ENCODE data around the gene ARL6IP4. TPM values are rescaled to one million over a fixed set of nuclear protein-coding genes. Genes with fewer than 3 reads are reported as not detected.

Gene ARL6IP4
- total RNA-seq, 1 experiment from 2014 or later: 347 TPM

GRCh38 chr12:122987086-122987951 lies 6.8 kb downstream of the ARL6IP4 start:
- no peak for DNase-seq (ENCODE audit: low spot score)
- in situ Hi-C loops (cut with HindIII; ENCODE audit: low sequenced_read_pairs): no loop called here

- DNase-seq (ENCODE audit: low spot score): no peak
- in situ Hi-C loops (cut with HindIII; ENCODE audit: low sequenced_read_pairs): no loop called here
Measured at GRCh38 chr12:122988036-122988435, 7.6 kb downstream of the ARL6IP4 start.

GRCh38 chr12:122988612-122989212 lies 8.2 kb downstream of the ARL6IP4 start:
- in situ Hi-C loops (cut with HindIII; ENCODE audit: low sequenced_read_pairs): no loop called here
- DNase-seq (ENCODE audit: low spot score): no peak

GRCh38 chr12:122989225-122989839 lies 8.9 kb downstream of the ARL6IP4 start:
- in situ Hi-C loops (cut with HindIII; ENCODE audit: low sequenced_read_pairs): no loop called here
- DNase-seq (ENCODE audit: low spot score): no peak

- in situ Hi-C loops (cut with HindIII; ENCODE audit: low sequenced_read_pairs): no loop called here
Measured at GRCh38 chr12:122989874-122990419, 9.5 kb downstream of the ARL6IP4 start.

GRCh38 chr12:122990561-122990960 lies 10.1 kb downstream of the ARL6IP4 start:
- no peak for DNase-seq (ENCODE audit: low spot score)
- in situ Hi-C loops (cut with HindIII; ENCODE audit: low sequenced_read_pairs): no loop called here

More at GRCh38 chr12:122989874-122990419, 9.5 kb downstream of the ARL6IP4 start:
- no peak for DNase-seq (ENCODE audit: low spot score)

- in situ Hi-C loops (cut with HindIII; ENCODE audit: low sequenced_read_pairs): no loop called here
- no peak for DNase-seq (ENCODE audit: low spot score)
Measured at GRCh38 chr12:122990961-122991622, 10.6 kb downstream of the ARL6IP4 start.

- in situ Hi-C loops (cut with HindIII; ENCODE audit: low sequenced_read_pairs): no loop called here
- no peak for DNase-seq (ENCODE audit: low spot score)
Measured at GRCh38 chr12:122991623-122992275, 11.3 kb downstream of the ARL6IP4 start.

- no peak for DNase-seq (ENCODE audit: low spot score)
- in situ Hi-C loops (cut with HindIII; ENCODE audit: low sequenced_read_pairs): no loop called here
Measured at GRCh38 chr12:122992386-122992785, 11.9 kb downstream of the ARL6IP4 start.

- in situ Hi-C loops (cut with HindIII; ENCODE audit: low sequenced_read_pairs): no loop called here
- no peak for DNase-seq (ENCODE audit: low spot score)
Measured at GRCh38 chr12:122994140-122994675, 13.7 kb downstream of the ARL6IP4 start.

GRCh38 chr12:122994781-122995502 lies 14.5 kb downstream of the ARL6IP4 start:
- no peak for DNase-seq (ENCODE audit: low spot score)
- in situ Hi-C loops (cut with HindIII; ENCODE audit: low sequenced_read_pairs): no loop called here

GRCh38 chr12:122995503-122996187 lies 15.2 kb downstream of the ARL6IP4 start:
- DNase-seq (ENCODE audit: low spot score): peak; percentile 18
- in situ Hi-C loops (cut with HindIII; ENCODE audit: low sequenced_read_pairs): no loop called here

- peak; percentile 47 for DNase-seq (ENCODE audit: low spot score)
- in situ Hi-C loops (cut with HindIII; ENCODE audit: low sequenced_read_pairs): no loop called here
Measured at GRCh38 chr12:122996188-122996601, 15.7 kb downstream of the ARL6IP4 start.

- in situ Hi-C loops (cut with HindIII; ENCODE audit: low sequenced_read_pairs): no loop called here
- no peak for DNase-seq (ENCODE audit: low spot score)
Measured at GRCh38 chr12:122996621-122997342, 16.3 kb downstream of the ARL6IP4 start.

GRCh38 chr12:122997343-122998250 lies 17.1 kb downstream of the ARL6IP4 start:
- no peak for DNase-seq (ENCODE audit: low spot score)

GRCh38 chr12:122998316-122998715 lies 17.8 kb downstream of the ARL6IP4 start:
- in situ Hi-C loops (cut with HindIII; ENCODE audit: low sequenced_read_pairs): no loop called here
- no peak for DNase-seq (ENCODE audit: low spot score)

More at GRCh38 chr12:122997343-122998250, 17.1 kb downstream of the ARL6IP4 start:
- in situ Hi-C loops (cut with HindIII; ENCODE audit: low sequenced_read_pairs): no loop called here

Data from G401 (cell line).